ENCODE data around the gene OR2AG1.

DNA sequence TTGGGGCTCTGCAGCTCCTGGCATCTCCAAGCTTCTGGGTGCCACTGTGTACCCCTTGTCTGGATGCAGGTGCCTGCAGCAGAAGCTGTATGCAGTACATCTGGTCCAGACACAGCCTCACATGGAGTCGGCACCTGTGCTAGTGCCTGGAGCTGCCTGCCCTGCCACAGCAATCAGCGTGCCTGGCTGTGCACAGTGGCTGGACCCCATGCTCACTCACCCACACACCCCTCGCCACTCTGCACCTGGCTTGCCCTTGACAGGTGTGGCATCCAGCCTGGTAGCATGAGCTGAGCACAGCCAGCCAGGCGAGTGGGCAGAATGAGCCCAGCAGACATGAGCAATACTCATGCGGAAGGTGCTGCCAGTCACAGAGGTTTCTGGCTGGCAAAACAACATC lies 36.1 kb downstream of the OR2AG1 start:
- TF ChIP-seq, protein P1, sequence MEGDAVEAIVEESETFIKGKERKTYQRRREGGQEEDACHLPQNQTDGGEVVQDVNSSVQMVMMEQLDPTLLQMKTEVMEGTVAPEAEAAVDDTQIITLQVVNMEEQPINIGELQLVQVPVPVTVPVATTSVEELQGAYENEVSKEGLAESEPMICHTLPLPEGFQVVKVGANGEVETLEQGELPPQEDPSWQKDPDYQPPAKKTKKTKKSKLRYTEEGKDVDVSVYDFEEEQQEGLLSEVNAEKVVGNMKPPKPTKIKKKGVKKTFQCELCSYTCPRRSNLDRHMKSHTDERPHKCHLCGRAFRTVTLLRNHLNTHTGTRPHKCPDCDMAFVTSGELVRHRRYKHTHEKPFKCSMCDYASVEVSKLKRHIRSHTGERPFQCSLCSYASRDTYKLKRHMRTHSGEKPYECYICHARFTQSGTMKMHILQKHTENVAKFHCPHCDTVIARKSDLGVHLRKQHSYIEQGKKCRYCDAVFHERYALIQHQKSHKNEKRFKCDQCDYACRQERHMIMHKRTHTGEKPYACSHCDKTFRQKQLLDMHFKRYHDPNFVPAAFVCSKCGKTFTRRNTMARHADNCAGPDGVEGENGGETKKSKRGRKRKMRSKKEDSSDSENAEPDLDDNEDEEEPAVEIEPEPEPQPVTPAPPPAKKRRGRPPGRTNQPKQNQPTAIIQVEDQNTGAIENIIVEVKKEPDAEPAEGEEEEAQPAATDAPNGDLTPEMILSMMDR (IDR thresholded peaks at IDR 0.05 in 8 of 11, conservative IDR thresholded peaks at IDR 0.05 in 3 of 11) = no peak
- no peak for TF ChIP-seq POLR2A (IDR thresholded peaks at IDR 0.05)
- TF ChIP-seq POLR2AphosphoS5 (IDR thresholded peaks at IDR 0.05) = no peak
